SK-N-SH (cell line): Measurements from ENCODE around the gene PRKN. TPM values are rescaled to one million over a fixed set of nuclear protein-coding genes. Genes with fewer than 3 reads are reported as not detected.

Experiments used
- CTCF ChIA-PET: fragments of 300-600, 350-600 bp; formaldehyde crosslinking; extraction: SDS; loops from one replicate; lab custom pipeline; 2021; lab: Yijun Ruan, JAX
- POLR2A ChIA-PET: fragments of 350-600 bp; sonication (Branson Sonifier 250); formaldehyde crosslinking; extraction: SDS; loops from one replicate; lab custom pipeline; 2020; ENCODE audit warnings: antibody characterized with exemption, inconsistent platforms; lab: Yijun Ruan, JAX
- DNase-seq: peaks from one replicate; pipeline ENCODE4 v3.0.0; 2012
- H2AFZ ChIP-seq: fragments of 200-600 bp; sonication (generic); 2 replicates; pipeline ENCODE4 v1.8.1; 2016; ENCODE audit warnings: antibody characterized with exemption, mild to moderate bottlenecking, low read depth
- H3F3A ChIP-seq: fragments of 200-600 bp; sonication (generic); replicated peaks from 2 replicates; pipeline ENCODE3; 2016; ENCODE audit warnings: antibody characterized with exemption, mild to moderate bottlenecking; ENCODE audit not compliant: insufficient read depth
- H3K27ac ChIP-seq, 2 experiments: fragments of 200-500 bp in 1 of 2; fragments of 200-600 bp in 1 of 2; sonication (Bioruptor generic) in 1 of 2; sonication (generic), shearing (Covaris generic) in 1 of 2; 2 replicates each; pipeline versions ENCODE4 v1.5.1 to v1.6.1; 2014 to 2016; ENCODE audit warnings: low read depth in 2 of 2, inconsistent platforms in 1 of 2, low read length in 1 of 2, mild to moderate bottlenecking in 1 of 2, mixed read lengths in 1 of 2
- H3K27me3 ChIP-seq: fragments of 200-600 bp; sonication (generic), shearing (Covaris generic); 2 replicates; pipeline ENCODE4 v1.6.1; 2016; ENCODE audit warnings: mixed run types; ENCODE audit not compliant: insufficient read depth
- H3K36me3 ChIP-seq, 2 experiments: fragments of 200-500 bp in 1 of 2; fragments of 200-600 bp in 1 of 2; sonication (Bioruptor generic) in 1 of 2; sonication (generic) in 1 of 2; replicated peaks in 1 of 2; 2 replicates each; pipeline versions ENCODE3 to v1.5.1; 2014 to 2016; ENCODE audit warnings: low read length in 1 of 2, mild to moderate bottlenecking in 1 of 2; ENCODE audit not compliant: insufficient read depth in 2 of 2, control insufficient read depth in 1 of 2
- H3K4me1 ChIP-seq, 2 experiments: fragments of 200-500 bp in 1 of 2; fragments of 200-600 bp in 1 of 2; sonication (Bioruptor generic) in 1 of 2; sonication (generic), shearing (Covaris generic) in 1 of 2; 2 replicates each; pipeline versions ENCODE4 v1.5.1 to v1.6.1; 2014 to 2016; ENCODE audit warnings: low read depth in 1 of 2, low read length in 1 of 2, mixed run types in 1 of 2; ENCODE audit not compliant: insufficient read depth in 2 of 2, control insufficient read depth in 1 of 2
- H3K4me2 ChIP-seq: fragments of 200-600 bp; sonication (generic), shearing (Covaris generic); 2 replicates; pipeline ENCODE4 v1.6.1; 2017; ENCODE audit warnings: mixed run types
- H3K4me3 ChIP-seq, 2 experiments: fragments of 200-500 bp in 1 of 2; fragments of 200-600 bp in 1 of 2; sonication (Bioruptor generic) in 1 of 2; sonication (generic), shearing (Covaris generic) in 1 of 2; 2 replicates each; pipeline versions ENCODE4 v1.5.1 to v1.8.1; 2014 to 2016; ENCODE audit warnings: low read depth in 2 of 2, inconsistent platforms in 1 of 2, low read length in 1 of 2, mild to moderate bottlenecking in 1 of 2, mixed read lengths in 1 of 2, moderate library complexity in 1 of 2
- H3K79me2 ChIP-seq: fragments of 200-600 bp; sonication (generic); 2 replicates; pipeline ENCODE4 v1.8.1; 2017; ENCODE audit warnings: mild to moderate bottlenecking; ENCODE audit not compliant: insufficient read depth
- H3K9ac ChIP-seq: fragments of 200-600 bp; sonication (generic); 2 replicates; pipeline ENCODE4 v1.6.1; 2017; ENCODE audit warnings: mixed run types
- H3K9me2 ChIP-seq: fragments of 200-600 bp; sonication (generic); 2 replicates; pipeline ENCODE4 v1.6.1; 2017; ENCODE audit warnings: mixed run types
- H3K9me3 ChIP-seq: fragments of 200-600 bp; sonication (generic); 2 replicates; pipeline ENCODE4 v1.6.1; 2017; ENCODE audit warnings: mixed run types, mild to moderate bottlenecking, moderate library complexity
- H4K20me1 ChIP-seq: fragments of 200-600 bp; sonication (generic); 2 replicates; pipeline ENCODE4 v1.6.1; 2017; ENCODE audit warnings: mild to moderate bottlenecking, mixed run types; ENCODE audit not compliant: insufficient read depth
- CTCF ChIP-seq: fragments of 200-600 bp; sonication (generic); IDR thresholded peaks from 2 replicates; pipeline ENCODE4 v1.6.1; 2017; ENCODE audit warnings: antibody characterized with exemption, mild to moderate bottlenecking, moderate library complexity
- EP300 ChIP-seq, 2 experiments: IDR thresholded peaks; 2 replicates each; pipeline versions ENCODE4 v1.4.0 to v1.6.1; 2012; ENCODE audit warnings: borderline replicate concordance in 1 of 2, low read depth in 1 of 2, low read length in 1 of 2
- FOSL2 ChIP-seq: IDR thresholded peaks from 2 replicates; pipeline ENCODE4 v1.4.0; 2012; ENCODE audit warnings: low read depth, mild to moderate bottlenecking, moderate library complexity, borderline replicate concordance
- FOXJ3 ChIP-seq: sonication (generic); formaldehyde crosslinking; IDR thresholded peaks from 2 replicates; pipeline ENCODE4 v1.5.1; 2020; ENCODE audit warnings: mild to moderate bottlenecking, missing genetic modification reagents
- GATA2 ChIP-seq: sonication (generic); formaldehyde crosslinking; IDR thresholded peaks from 2 replicates; pipeline ENCODE4 v1.5.0; 2020; ENCODE audit warnings: mild to moderate bottlenecking, missing genetic modification reagents
- JUND ChIP-seq: IDR thresholded peaks from 2 replicates; pipeline ENCODE4 v1.4.0; 2012
- MEF2A ChIP-seq: IDR thresholded peaks from 2 replicates; pipeline ENCODE4 v1.4.0; 2012; ENCODE audit warnings: low read depth, borderline replicate concordance
- NRF1 ChIP-seq: IDR thresholded peaks from 2 replicates; pipeline ENCODE4 v1.6.1; 2012; ENCODE audit warnings: low read depth, mild to moderate bottlenecking, low read length
- PBX3 ChIP-seq: IDR thresholded peaks from 2 replicates; pipeline ENCODE4; 2012
- RAD21 ChIP-seq: IDR thresholded peaks from 2 replicates; pipeline ENCODE4 v1.6.1; 2012; ENCODE audit warnings: mild to moderate bottlenecking, low read length
- RCOR1 ChIP-seq: fragments of 150-350 bp; IDR thresholded peaks from 2 replicates; pipeline ENCODE4 v1.6.1; 2017; ENCODE audit warnings: antibody characterized with exemption, low read length
- REST ChIP-seq: IDR thresholded peaks from 2 replicates; pipeline ENCODE4 v1.6.1; 2012; ENCODE audit warnings: mild to moderate bottlenecking, low read depth, low read length, moderate library complexity
- RXRA ChIP-seq: IDR thresholded peaks from 2 replicates; pipeline ENCODE4 v1.4.0; 2012; ENCODE audit warnings: low read depth, mild to moderate bottlenecking, borderline replicate concordance
- SIN3A ChIP-seq: IDR thresholded peaks from 2 replicates; pipeline ENCODE4 v1.6.1; 2012; ENCODE audit warnings: low read depth, mild to moderate bottlenecking, low read length, moderate library complexity, borderline replicate concordance
- TAF1 ChIP-seq: IDR thresholded peaks from 2 replicates; pipeline ENCODE4 v1.6.1; 2012; ENCODE audit warnings: low read depth, mild to moderate bottlenecking, low read length, moderate library complexity, borderline replicate concordance
- TCF12 ChIP-seq: IDR thresholded peaks from 2 replicates; pipeline ENCODE4 v1.4.0; 2012
- ZBTB33 ChIP-seq: IDR thresholded peaks from 2 replicates; pipeline ENCODE4 v1.4.0; 2012; ENCODE audit warnings: low read depth, borderline replicate concordance
- WGBS: methylation state at CpG from one replicate; pipeline ENCODE4 v1.1.6; 2017; ENCODE audit warnings: low lambda C conversion rate; 5-methylcytosine and 5-hydroxymethylcytosine counted together
- polyA plus RNA-seq, 3 experiments: library from polyadenylated mRNA; depleted of rRNA; stranded (reverse); fragments of >200 nt; gene quantifications; 2 replicates each; pipeline ENCODE4 v1.2.3, GENCODE V29; 2012

Gene PRKN
- polyA plus RNA-seq, 1 of the 3 experiments (the other 2 are of a cell fraction): 0.76 TPM

GRCh38 chr6:162068340-162068739 lies 659.2 kb downstream of the PRKN start:
- Histone ChIP-seq H3K4me3 (no peak overlapping the region), H3K9me2 (no peaks in the 10 kb centered on the region), H3K79me2 (no peaks in the 10 kb centered on the region), H3K27me3 (no peaks in the 10 kb centered on the region), H3K9ac (no peak overlapping the region), H3K9me3 (no peaks in the 10 kb centered on the region), H3K27ac (no peak overlapping the region), H4K20me1 (no peaks in the 10 kb centered on the region), H3K4me2 (no peak overlapping the region), H3K36me3 (no peaks in the 10 kb centered on the region), H3K4me1 (no peaks in the 10 kb centered on the region), H2AFZ (no peak overlapping the region), H3F3A (no peaks in the 10 kb centered on the region)
- POLR2A ChIA-PET: no interaction called here
- 28% methylated on average over 4 of the region's 4 CpGs for WGBS
- DNase-seq: no peak
- TF ChIP-seq RCOR1 (no peak), FOXJ3 (CRISPR knock-in tag) (no peak), TCF12 (no peak), SIN3A (no peak), ZBTB33 (no peak), RAD21 (no peak), NRF1 (no peak), TAF1 (no peak), MEF2A (no peak), CTCF (no peak), PBX3 (no peak), GATA2 (CRISPR knock-in tag) (no peak), FOSL2 (no peak)
- CTCF ChIA-PET: no interaction called here

- no peak for DNase-seq
- Histone ChIP-seq H4K20me1 (no peaks in the 10 kb centered on the region), H3K36me3 (no peaks in the 10 kb centered on the region), H3K27me3 (no peaks in the 10 kb centered on the region), H3K27ac (no peak overlapping the region), H3K4me1 (no peaks in the 10 kb centered on the region), H3K9me2 (no peaks in the 10 kb centered on the region), H3K9me3 (no peaks in the 10 kb centered on the region), H3K4me2 (no peak overlapping the region), H2AFZ (no peak overlapping the region), H3K79me2 (no peaks in the 10 kb centered on the region), H3F3A (no peaks in the 10 kb centered on the region), H3K4me3 (no peak overlapping the region), H3K9ac (no peak overlapping the region)
- no peak for TF ChIP-seq ZBTB33
- TF ChIP-seq RXRA: no peak
- TF ChIP-seq EP300 (IDR thresholded peaks at IDR 0.05; ENCODE audit: borderline replicate concordance in 1 of 2, low read depth in 1 of 2, low read length in 1 of 2): no peak
- no peak for TF ChIP-seq SIN3A
- TF ChIP-seq PBX3: no peak
- TF ChIP-seq REST: no peak
- no peak for TF ChIP-seq JUND
- ChIA-PET CTCF (no interaction called here), POLR2A (no interaction called here)
- 62% methylated on average over 9 of the region's 9 CpGs for WGBS
Measured at GRCh38 chr6:162063666-162064065, 663.9 kb downstream of the PRKN start.
